CD4-positive, alpha-beta T cell treated with Interleukin-15 for 1 hour (primary cell): Measurements from ENCODE around the gene GNG11.
"Not testable (repeated sequence)": the region's sequence is repeated elsewhere in the genome, so short reads cannot be mapped to it uniquely, and the experiment has no call there.

Experiments used
- DNase-seq: peaks from one replicate; pipeline ENCODE4 v3.0.0-alpha.2; 2020

Gene GNG11

DNA sequence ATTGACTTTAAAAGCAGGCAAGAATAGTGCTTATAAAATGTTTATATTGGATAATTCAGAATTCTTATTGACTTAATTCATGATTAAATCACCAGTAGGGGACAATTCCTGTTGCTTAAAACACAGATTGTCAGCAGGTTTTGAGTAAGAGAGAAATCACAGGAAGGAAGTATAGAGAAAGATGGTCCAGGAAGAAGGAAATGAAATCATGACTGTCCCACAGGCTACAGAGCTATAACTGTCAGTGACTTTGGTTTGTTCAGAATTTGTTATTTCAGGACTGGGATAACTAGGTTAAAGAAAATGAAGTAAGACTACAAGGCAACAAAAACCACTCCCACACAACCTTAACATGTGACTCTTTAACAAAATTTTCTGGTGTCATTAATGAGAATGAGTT lies 8.3 kb upstream of the GNG11 start:
- no peak for DNase-seq

GRCh38 chr7:93914581-93915066 lies 6.9 kb upstream of the GNG11 start:
- no peak for DNase-seq

- not testable (repeated sequence) for DNase-seq
Observed at GRCh38 chr7:93915206-93915842, 6.2 kb upstream of the GNG11 start.

DNA sequence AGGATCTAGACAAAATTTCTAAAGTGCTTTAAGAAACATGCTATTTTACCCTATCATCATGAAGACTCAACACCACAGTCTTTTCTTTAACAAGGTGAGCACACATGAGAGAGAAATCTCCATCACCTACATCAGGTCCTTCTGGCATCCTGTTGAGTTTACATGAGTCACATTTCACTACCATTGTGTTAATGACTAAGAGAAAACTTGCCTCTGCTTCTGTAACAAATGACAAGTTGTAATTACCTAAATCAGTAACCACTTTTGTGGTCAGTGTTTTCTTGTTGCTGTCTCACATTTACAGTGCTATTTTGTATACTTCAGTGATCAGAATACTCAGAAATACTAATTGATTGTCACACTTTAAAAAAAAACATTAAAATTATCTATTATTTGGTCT lies 5.6 kb upstream of the GNG11 start:
- DNase-seq = not testable (repeated sequence)

- DNase-seq = not testable (repeated sequence)
Observed at GRCh38 chr7:93916315-93916714, 5.2 kb upstream of the GNG11 start.

DNA sequence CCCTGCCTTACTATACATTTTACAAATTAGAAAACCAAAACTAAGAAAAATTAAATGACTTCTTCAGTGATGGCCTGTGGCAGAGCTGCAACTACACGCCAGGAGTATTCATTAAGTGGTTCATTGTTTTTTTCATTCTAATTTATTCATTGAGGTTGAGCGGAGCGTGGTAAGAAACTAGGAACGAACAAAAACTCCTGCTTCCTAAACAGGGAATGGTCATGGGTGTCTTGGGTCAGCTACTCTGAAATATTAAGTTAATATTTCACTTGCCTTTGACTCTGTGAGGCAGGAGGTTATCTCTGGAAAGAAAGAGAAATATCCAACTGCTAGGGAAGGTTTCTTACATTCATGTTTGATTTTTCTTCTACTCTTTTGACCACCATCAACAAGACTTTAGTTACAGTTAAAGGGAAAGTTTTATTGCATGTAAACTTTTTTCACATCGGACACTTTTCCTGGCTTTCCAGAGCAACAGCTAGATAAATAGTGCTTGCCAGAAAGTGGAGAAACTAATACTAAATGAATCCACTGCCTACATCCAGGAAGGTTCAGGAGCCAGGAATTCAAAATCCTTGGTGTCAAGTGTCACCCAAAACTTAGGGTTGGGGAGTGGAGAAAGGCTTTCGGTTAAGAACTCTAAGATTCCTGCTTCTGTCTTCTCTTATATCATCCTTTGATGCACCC lies 896 bp upstream of the GNG11 start:
- DNase-seq = no peak

DNA sequence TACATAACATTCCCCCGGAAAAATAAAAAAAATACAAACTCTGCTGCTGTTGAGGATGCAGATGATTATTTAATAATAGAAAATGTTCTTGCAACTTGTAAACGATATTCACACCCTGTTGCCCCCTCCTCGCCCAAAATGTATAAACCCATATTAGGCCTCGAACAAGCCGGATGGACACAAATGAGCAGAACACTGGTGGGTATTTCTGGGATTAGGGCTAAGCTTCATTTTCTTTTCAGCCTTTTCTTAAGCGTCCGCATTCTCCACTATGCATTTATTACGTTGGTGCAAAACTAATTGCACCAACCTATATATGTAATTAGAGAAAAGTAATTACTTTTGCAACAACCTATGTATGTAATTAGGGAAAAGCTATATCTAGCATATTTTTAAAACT lies 349 bp upstream of the GNG11 start:
- no peak for DNase-seq

DNA sequence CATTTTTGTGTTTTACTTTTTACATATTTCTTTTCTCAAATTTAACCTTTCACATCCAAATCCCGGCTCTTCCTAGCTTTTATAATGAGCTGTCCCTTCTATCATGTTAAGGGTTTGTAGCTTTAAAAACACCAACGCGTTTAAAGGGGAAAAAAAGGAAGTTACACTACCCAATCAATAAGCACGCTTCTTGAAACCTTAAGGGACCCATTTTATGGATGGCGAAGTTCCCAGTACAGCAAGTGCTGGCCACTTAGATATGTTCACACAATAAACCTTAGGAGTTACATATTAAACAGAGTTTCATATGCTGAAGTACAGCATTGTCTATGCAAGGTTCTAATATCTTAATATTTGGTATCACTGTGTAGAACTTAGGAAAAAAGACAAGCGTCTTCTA lies 1.8 kb downstream of the GNG11 start:
- no peak for DNase-seq

DNA sequence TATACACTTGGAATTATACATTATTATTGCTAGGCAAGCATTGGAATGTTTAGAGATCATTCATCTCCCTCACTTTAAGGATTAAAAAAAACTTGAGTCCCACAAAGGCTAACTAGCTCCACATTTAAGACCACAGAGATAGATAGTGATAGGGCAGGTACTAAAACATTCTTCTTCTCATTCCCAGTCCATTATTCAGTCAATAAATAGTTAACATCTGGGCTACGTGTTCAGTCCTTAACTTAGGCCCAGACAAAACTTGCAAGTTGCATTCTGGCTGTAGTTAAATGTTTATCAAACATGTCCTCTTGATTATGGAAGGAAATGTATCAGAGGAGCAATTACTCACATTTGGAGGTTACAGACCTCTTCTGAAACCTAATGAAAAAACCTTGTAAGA lies 2.4 kb downstream of the GNG11 start:
- no peak for DNase-seq

- DNase-seq = no peak
Observed at GRCh38 chr7:93926800-93927199, 5.3 kb downstream of the GNG11 start.

DNA sequence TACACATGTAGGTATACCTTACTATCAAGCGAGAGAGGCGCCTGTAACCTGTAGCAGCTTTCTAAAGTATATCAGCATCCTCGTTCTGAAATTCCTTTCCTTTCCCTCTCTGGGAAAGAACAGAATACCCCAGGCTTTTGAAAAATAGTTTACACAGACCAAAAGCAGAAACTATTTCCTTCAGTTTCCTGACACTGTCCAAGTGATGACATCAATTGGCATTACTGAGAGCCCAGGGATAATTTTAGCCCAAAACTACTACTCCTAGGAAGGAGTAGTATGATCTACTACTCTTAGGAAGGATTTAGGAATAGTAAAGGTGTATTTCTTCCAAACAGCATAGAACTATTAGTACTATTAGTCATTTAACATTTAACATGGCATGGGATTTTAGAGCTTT lies 6.0 kb downstream of the GNG11 start:
- DNase-seq = no peak

- DNase-seq = no peak
Observed at GRCh38 chr7:93931655-93932054, 10.1 kb downstream of the GNG11 start.

DNA sequence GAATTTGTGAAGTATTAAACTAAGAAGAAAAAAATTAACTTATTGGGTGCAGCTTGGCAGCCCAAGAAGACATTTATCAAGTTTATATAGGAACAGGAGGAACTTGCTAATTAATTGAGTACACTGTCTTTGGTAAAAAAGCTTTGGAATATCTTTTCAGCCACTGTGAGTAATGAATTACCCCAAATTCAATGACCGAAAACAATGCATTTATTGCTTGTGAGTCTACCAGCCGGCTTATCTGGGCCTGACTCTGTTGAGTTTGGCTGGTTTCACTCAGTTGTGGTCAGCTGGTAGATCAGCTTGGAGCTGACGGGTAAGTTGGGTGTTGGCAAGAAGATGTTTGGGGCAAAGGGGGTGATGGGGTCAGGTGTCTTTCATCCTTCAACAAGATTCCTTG lies 11.6 kb downstream of the GNG11 start:
- DNase-seq = no peak

- no peak for DNase-seq
Observed at GRCh38 chr7:93935102-93935501, 13.6 kb downstream of the GNG11 start.

- DNase-seq = no peak
Observed at GRCh38 chr7:93937818-93938217, 16.3 kb downstream of the GNG11 start.

GRCh38 chr7:93938293-93938692 lies 16.8 kb downstream of the GNG11 start:
- no peak for DNase-seq

DNA sequence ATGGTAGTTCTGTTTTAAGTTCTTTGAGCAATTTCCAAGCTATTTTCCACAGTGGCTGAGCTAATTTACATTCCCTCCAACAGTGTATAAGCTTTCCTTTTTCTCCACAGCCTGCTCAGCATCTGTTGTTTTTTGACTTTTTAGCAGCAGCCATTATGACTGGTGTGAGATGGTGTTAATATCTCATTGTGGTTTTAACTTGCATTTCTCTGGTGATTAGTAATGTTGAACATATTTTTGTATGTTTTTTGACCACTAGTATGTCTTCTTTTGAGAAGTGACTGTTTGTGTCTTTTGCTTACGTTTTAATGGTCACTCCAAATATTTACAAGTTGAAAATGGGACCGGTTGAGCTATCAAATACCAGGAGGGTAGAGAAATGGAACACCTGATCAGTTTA lies 20.4 kb downstream of the GNG11 start:
- DNase-seq = no peak

- DNase-seq = no peak
Observed at GRCh38 chr7:93943816-93944540, 22.4 kb downstream of the GNG11 start.

DNA sequence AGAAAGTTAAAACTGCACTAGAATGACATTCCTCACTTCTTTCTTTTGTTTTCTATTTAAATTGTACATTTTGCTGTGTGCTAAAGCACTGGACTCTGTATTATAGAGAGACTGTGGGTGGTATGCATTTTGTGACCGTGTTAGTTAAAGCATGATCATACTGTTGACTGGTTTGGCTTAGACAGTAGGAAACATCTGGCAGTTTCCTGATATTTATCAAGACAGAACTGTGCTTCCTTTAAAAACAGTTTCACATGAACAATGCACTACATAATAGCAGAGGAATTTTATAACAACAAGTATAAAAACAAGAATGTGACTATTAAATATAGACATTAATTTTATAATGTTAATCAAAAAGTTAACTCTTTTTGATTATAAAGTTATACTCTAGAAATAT lies 23.1 kb downstream of the GNG11 start:
- DNase-seq = no peak

DNA sequence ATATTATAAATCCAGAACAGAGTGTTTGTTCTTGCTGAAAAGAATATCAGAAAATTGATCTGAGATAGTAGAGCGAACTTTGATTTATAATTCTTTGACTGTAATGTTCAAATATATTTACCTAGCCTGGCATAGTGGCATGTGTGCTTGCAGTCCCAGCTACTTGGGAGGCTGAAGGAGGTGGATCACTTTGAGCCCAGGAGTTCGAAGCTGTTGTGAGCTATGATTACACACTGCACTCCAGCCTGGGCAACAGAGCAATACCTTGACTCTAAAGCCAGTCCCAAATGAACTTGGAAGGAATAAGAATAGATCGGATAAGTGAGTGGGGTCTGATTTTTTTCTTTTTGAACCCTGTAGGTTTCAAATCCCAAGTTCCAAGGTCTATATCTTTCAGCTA lies 23.5 kb downstream of the GNG11 start:
- DNase-seq = no peak

DNA sequence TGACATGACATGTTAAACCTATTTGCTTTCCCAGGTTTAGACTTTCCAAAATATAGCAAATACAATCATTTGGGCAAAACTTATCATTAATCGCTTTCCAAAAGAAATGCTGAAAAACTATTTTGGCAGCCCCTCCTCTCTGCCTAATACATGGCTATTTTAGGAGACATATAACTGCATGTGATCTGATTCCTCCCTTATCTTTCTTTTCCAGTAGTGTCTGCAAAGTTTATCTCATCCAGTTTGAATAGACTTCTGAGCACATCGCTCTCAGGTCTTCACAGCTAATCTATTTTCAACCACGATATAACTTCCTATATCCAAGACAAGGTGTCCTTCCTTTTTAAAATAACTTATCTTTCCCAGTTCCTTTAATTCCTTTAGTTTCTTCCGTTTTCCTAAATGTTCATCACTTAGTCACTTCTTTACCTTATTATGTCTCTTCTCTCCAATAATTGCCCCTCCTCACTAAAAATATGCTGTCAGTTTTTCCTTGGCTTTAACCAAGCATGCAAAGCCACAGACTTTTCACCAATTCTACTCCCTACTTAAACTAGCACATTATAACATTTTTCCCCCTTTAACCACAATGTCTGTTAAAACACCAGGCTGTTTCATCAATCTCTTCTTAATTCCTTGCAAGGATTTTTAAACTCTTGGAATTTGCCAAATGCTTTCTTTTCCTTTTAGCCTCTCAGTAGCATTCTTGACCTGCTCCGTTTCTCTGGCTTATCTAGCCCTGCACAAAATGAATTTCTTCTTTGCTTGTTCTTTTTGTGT lies 24.4 kb downstream of the GNG11 start:
- no peak for DNase-seq

- no peak for DNase-seq
Observed at GRCh38 chr7:93948106-93948505, 26.6 kb downstream of the GNG11 start.

- DNase-seq = no peak
Observed at GRCh38 chr7:93948873-93949272, 27.3 kb downstream of the GNG11 start.
